ENCODE data around the gene TBR1. TPM values are rescaled to one million over a fixed set of nuclear protein-coding genes. Genes with fewer than 3 reads are reported as not detected.

Gene TBR1
- total and polyA plus RNA-seq, 8 donors: not detected

GRCh38 chr2:161425728-161426454 is 9.8 kb downstream of the TBR1 start:
- Histone ChIP-seq H3K4me1 (peaks cover 13 to 31% (median 24%) of the 10 kb centered on the region in 4 donors), H3K27ac (no peak overlapping the region), H3K4me3 (no peak overlapping the region), H3K9me3 (peaks cover 0 to 17% (median 3%) of the 10 kb centered on the region in 4 donors), H3K36me3 (no peaks in the 10 kb centered on the region), H3K27me3 (peaks cover 46 to 100% (median 83%) of the 10 kb centered on the region in 3 donors)
- intact Hi-C loops (cut with DNase I; ENCODE audit: low total_unique reads): no loop called here
- TF ChIP-seq EP300 (IDR thresholded peaks at IDR 0.05): no peak
- TF ChIP-seq POLR2AphosphoS5 (IDR thresholded peaks at IDR 0.05): no peak
- no peak for TF ChIP-seq CTCF (IDR thresholded peaks at IDR 0.05)
- TF ChIP-seq POLR2A (IDR thresholded peaks at IDR 0.05): no peak
- 22 to 32% (median 29%) methylated on average over 17 of the region's 17 CpGs for WGBS, 5 donors
- DNase-seq: no peak

GRCh38 chr2:161426455-161426921 is 10.4 kb downstream of the TBR1 start:
- peaks cover 46 to 100% (median 77%) of the 10 kb centered on the region in 3 donors for H3K27me3 ChIP-seq
- 17 to 22% (median 20%) methylated on average over 13 of the region's 13 CpGs for WGBS, 5 donors
- TF ChIP-seq POLR2AphosphoS5 (IDR thresholded peaks at IDR 0.05): no peak
- TF ChIP-seq CTCF (IDR thresholded peaks at IDR 0.05): no peak
- peaks cover 0 to 17% (median 3%) of the 10 kb centered on the region in 4 donors for H3K9me3 ChIP-seq
- H3K27ac ChIP-seq: no peak overlapping the region
- no peaks in the 10 kb centered on the region for H3K36me3 ChIP-seq
- H3K4me1 ChIP-seq: peaks cover 13 to 31% (median 24%) of the 10 kb centered on the region in 4 donors
- intact Hi-C loops (cut with DNase I; ENCODE audit: low total_unique reads): no loop called here
- H3K4me3 ChIP-seq: peak overlapping the region in 2 of 4 donors; percentile 29 to 30
- peak in 1 of 2 donors; percentile 63 for DNase-seq

- intact Hi-C loops (cut with DNase I; ENCODE audit: low total_unique reads): no loop called here
- no peak for TF ChIP-seq POLR2A (IDR thresholded peaks at IDR 0.05)
- no peak for TF ChIP-seq POLR2AphosphoS5 (IDR thresholded peaks at IDR 0.05)
- no peak for TF ChIP-seq CTCF (IDR thresholded peaks at IDR 0.05)
- TF ChIP-seq EP300 (IDR thresholded peaks at IDR 0.05): no peak
- DNase-seq: peak in 1 of 2 donors; percentile 28
- Histone ChIP-seq H3K4me3 (peak overlapping the region in 3 of 4 donors; percentile 6 to 30 (median 29)), H3K36me3 (no peaks in the 10 kb centered on the region), H3K4me1 (peaks cover 13 to 31% (median 24%) of the 10 kb centered on the region in 4 donors), H3K27ac (no peak overlapping the region), H3K27me3 (peaks cover 46 to 99% (median 71%) of the 10 kb centered on the region in 3 donors), H3K9me3 (peaks cover 0 to 17% (median 3%) of the 10 kb centered on the region in 4 donors)
- 4 to 12% (median 8%) methylated on average over 18 to 54 of the region's 54 CpGs for WGBS, 5 donors
These were observed 11.0 kb downstream of the TBR1 start for GRCh38 chr2:161426922-161427663.
